GM18519 (cell line): ENCODE measurements around the gene CACNB1.
"Not testable (repeated sequence)": the region's sequence is repeated elsewhere in the genome, so short reads cannot be mapped to it uniquely, and the experiment has no call there.

Source experiments
- ATAC-seq: cut with Tn5 transposase; IDR thresholded peaks from one replicate; pipeline ENCODE4 v1.9.1; 2021; ENCODE audit warnings: mild to moderate bottlenecking, moderate library complexity; ENCODE audit not compliant: unreplicated experiment, low FRiP score

The CACNB1 gene

DNA sequence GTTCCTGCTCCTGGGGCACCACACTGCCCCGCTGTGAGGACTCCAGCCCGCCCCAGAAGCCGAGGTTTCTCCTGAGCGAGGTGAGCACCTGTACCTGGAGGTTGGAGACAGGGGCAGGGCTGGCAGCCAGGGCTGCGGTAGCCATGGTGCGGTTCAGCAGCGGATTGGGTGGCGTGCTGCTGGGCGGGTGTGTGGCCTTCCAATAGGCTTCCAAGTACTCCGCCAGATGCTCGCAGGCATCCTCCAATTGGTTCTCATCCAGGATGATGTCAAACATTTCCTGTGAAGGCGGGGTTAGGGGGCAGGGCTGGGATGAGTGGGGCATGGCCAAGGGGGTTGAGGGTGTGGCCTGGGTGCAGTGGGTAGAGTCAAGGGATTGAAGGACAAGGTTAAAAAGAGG, 20.2 kb downstream of the CACNB1 start:
- ATAC-seq: no peak

DNA sequence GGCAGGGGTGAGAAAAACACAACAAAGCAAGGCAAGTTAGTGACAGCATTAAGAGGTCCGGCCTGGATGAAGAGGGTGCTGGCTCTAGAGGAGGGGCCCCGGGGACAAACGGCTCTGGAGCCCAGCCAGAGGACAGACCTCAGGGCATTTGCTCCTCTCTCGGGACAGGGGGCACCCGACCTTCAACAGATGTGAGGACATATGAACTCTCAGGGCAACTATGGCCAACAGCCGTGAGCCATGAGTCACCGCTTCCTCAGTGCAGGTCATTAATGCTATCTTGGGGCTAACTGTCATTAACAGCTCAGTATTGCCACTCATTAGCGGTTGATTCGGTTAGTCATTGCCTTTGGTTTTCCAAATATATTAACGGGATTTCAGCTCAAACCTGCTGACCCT, 21.8 kb downstream of the CACNB1 start:
- no peak for ATAC-seq

DNA sequence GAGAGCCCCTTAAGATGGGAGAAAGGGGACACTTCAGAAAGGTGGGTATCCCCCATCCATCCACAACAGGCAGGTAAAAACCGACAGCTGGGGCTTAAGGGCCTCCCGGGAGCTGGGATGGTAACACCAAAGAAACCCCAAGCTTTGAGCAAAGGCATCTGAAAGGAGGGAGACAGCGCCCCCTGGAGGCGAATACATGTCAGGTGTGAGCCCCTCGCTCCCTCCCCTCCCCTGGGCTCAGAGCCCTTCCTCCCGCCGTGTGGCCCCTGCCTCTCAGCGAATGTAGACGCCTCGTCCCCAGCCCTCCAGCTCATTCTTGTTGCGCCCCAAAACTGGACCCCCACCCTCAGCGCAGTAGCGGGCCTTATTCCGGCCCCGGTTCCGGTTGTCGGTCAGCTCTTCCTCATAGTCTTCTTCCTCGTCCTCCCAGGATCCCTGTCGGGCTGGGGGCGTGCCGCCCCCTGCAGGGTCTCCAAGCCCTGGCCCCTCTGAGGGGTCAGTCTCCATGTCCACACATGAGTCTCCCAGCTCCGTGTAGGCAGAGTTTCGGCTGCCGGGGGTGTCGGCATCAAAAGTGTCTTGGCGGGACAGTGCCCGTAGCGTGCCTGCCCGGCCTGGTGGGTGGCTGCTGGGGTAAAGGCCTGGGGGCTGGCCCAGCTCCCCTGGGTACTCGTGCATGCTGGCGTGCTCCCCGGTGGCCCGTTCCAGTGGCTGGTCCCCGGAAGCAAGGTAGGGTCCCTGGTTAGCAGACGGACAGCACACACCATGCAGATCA, 22.4 kb downstream of the CACNB1 start:
- ATAC-seq: no peak

DNA sequence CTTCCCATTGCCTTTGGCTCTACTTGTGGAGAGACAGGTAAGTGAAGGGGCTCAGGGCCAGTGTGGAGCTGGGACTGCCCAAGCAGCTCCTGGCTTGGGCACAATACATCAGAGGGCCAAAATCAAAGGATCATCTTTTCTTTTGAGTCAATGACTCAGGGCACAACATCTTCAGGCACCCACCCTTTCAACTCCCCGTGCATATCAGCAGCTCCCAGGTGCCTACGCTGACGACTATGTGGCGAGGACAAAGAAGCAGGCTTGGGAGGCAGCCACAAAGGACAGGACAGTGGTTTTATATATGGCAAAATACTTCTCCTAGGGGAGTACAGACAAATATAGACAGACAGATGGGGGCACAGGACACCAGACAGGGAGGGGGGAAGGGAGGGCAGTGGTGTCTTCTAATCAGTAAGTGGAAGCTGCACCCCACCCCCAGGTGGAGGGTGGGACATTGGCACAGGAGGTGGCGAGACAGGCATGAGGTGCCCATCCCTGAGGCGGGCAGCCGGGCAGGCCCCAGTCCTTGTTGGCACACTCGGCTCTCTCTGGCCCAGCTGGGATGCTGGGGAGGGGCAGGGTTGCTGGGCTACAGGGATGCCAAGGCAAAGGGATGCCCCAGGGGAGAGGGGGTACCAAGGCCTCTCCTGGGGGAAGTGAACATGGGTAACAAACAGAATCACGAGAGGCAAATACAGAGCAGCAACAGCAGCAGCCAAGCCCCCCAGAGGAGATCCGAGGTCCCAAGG, 23.8 kb downstream of the CACNB1 start:
- ATAC-seq: no peak

DNA sequence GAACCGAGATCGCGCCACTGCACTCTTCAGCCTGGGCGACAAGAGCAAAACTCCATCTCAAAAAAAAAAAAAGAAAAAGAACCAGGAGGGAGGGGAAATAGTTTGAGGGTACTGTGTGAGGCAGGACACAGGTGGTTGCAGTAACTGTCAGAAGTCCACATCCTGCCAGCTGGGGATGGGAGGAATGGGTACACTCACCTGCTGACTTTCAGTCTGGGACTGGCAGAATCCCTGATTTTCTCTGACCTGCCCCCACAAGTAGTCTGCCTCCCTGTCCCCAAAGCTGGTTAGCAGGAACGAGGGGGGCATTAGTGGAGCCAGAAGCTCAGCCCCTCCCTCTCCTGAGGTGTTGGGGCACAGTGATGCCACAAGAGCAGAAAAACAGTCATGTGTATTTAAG, 24.4 kb downstream of the CACNB1 start:
- ATAC-seq: no peak

DNA sequence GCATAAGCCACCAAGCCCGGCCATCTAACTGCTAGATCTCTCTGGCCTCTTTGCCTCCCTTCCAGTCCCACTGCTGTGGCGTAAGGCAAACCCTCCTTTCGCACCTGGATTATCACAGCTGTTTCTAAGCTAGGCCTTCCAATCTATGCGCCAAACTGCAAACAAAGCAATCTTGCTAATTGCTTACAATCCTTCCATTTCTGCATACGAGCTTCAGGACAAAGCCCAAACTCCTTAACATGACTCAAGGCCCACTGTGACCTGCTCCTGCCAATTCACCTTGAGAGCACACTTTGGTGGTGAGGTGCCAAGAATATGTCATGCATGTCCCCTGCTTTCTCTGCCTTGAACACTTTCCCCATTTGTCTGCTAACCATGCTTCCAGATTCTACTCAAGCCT, 25.5 kb downstream of the CACNB1 start:
- ATAC-seq: no peak

DNA sequence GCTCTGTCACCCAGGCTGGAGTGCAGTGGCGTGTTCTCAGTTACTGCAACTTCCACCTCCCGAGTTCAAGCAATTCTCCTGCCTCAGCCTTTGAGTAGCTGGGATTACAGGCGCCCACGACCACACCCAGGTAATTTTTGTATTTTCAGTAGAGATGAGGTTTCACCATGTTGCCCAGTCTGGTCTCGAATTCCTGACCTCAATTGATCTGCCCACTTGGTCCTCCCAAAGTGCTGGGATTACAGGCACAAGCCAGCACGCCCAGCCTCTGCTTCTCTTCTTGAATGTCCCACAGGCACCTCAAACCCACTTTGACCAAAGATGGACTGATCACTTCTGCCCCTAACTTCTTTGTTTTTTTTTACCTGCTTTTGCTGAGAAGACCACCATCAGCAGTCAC, 26.9 kb downstream of the CACNB1 start:
- ATAC-seq: no peak

DNA sequence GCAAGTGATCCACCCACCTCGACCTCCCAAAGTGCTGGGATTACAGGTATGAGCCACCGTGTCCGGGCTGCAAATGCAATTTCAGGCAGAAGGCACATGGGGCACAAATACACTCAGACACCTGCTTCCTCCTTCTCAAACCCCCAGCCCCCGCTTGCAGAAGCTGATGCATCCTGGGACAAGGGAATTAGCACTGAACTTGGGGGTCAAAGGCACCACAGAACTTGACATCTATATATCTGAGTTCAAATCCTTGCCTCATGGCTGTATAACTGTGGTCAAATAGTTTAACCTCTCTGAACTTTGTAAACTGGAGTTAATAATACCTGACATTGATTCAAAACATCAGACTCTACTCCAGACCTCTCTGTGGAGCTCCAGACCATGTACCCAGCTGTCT, 27.4 kb downstream of the CACNB1 start:
- no peak for ATAC-seq

DNA sequence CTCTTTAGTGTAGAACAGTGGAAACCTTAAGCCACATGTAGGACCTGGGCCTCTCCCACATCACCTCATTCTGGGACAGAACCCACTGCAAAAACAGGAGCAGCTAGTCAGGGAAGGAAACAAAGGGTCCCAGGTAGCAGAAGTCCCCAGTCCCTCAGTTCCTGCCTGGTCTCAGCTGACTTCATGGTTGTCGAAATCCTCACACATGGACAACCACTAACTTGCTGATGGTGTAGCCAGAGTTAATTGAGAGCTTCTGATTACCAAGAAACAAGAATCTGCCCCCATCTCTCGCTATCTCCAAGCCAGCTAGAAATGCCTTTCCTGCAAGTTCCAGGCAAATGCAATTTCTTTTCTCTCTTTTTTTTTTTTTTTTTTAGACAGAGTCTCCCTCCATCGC, 28.0 kb downstream of the CACNB1 start:
- no peak for ATAC-seq

DNA sequence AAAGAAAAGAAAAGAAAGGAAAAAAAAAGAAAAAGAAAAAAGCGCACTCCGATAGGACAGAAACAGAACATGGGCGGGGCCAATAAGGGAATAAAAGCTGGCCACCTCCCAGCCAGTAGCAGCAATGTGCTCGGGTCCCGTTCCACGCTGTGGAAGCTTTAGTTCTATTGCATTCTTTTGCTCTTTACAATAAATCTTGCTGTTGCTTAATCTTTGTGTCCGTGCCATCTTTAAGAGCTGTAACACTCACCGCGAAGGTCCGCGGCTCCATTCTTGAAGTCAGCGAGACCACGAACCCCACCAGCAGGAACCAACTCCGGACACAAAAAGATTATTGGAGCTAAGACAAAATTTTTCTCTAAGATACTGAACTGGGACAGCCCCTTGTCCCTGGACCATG, 28.4 kb downstream of the CACNB1 start:
- ATAC-seq: no peak

DNA sequence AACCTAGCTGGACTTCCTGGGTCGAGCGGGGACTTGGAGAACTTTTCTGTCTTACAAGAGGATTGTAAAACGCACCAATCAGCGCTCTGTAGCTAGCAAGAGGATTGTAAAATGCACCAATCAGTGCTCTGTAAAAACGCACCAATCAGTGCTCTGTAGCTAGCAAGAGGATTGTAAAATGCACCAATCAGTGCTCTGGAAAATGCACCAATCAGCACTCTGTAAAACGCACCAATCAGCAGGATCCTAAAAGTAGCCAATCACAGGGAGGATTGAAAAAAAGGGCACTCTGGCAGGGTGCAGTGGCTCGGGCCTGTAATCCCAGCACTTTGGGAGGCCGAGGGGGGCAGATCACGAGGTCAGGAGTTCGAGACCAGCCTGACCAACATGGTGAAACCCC, 29.0 kb downstream of the CACNB1 start:
- ATAC-seq: not testable (repeated sequence)

DNA sequence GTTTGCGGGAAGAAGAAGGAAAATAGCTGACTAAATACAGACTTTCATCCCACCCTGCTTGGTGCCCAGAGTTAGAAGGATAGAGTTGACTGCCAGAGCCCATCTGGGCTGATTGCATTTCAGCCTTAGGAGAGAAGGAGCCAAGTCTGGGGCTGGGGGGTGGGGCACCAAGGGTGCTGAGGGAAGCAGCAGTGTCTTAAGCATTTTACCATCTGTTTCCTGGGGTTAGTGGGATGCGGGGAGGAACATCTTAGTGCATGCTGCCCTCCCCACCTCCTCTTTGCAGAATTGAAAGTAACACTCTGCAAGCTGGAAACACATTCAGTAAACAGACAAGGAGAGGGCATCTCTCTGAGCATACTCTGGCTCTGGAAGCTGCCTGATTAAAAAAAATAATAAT, 30.0 kb downstream of the CACNB1 start:
- no peak for ATAC-seq

DNA sequence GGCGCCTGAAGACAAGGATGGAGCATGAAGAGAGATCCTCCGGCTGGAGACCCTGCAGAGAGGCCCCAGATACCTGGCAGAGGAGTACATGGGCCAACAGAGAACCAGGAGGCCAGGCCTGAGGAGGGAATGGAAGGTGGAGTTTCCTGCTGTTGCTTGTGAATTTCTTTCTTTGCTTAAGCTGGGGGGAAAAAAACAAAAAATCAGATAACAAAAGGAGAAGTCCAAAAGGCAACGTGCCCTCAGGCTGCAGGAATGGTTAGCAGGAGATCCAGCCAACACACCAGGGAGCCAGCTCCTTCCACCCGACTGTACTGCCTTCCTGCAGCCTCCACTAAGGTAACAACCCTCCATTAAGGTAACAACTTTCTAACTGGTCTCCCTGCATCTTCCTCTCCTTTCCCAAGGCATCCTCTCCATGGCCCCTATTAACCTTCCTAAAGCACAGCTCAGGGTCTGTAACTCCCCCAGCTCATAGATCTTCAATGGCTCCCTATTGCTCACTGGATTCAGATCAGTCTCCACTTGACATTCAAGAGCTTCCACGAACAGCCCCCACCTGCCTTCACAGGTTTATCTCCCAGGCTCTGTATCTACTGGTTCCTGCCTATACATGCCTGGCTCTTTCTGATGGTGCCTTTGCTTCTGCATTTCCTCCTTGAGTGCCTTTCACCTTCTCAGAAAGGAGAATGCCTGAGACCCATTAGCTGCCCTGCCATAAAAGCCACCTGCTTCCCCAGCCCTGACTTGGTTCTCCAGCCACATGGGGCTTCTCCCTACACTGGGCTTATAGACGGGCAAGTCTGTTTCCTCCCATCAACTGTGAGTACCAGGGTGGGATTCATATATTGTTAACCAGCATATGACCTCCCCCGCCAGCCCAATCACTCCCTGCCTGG, 30.8 kb downstream of the CACNB1 start:
- no peak for ATAC-seq

DNA sequence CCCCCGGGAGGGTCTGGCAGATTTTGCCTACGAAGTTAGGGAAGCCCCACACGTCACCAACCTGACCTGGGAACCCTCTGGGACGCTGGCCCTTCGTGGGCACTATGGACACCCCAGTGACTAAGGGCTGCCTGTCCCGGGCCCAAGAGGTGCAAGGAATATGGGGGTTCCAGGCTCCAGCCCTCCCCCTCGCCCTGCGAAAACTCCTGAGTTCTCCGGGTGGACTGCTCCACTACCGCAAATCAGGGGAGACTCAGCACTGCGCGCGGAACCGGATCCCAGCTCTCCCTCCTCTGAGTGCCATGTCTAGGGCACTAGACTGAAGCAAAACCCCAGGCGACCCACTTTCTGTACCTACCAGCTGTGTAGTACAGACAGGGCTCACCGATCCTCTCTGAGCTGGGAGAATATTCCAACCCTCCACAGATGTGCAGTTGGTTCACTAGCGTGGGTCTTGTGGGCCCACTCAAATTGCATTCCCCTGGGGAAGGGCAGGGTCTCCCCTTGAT, 31.6 kb downstream of the CACNB1 start, which contains the start of gene ARL5C:
Gene ARL5C, minus strand, starts transcription at position 321 of the 509 bp plus-strand sequence. CDS start 401 bp downstream, outside the sequence.
- no peak for ATAC-seq

DNA sequence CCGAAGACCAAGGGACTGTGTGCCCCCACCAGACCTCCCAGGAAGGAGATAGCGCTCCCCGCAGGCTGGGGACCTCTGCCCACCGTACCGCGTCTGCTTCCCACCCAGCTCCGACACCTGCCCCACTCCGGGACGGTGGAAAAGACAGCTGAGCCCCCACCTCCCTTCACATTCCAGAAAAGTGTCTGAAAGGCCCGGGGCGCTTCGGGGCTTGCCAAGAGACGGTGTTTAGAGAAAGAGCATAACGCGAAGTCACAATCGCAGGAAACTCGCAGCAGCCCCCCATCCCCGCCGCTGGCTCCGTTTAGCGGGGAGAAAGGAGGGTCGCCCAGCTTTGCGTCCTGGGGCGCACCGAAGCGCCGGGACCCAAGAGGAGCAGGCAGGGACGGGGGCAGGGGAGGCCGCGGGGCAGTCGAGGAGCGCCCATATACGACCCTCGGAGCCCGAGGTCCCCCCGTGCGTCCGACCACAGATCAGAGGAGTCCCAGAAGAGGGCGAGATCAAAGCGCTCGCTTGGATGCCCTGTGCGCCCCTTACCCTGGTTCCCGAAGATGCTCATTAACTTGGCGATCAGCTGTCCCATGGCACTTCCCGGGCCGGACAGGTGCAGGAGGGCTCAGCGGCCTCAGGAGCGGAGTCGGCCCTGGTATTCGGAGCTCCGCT, 32.2 kb downstream of the CACNB1 start:
- no peak for ATAC-seq

DNA sequence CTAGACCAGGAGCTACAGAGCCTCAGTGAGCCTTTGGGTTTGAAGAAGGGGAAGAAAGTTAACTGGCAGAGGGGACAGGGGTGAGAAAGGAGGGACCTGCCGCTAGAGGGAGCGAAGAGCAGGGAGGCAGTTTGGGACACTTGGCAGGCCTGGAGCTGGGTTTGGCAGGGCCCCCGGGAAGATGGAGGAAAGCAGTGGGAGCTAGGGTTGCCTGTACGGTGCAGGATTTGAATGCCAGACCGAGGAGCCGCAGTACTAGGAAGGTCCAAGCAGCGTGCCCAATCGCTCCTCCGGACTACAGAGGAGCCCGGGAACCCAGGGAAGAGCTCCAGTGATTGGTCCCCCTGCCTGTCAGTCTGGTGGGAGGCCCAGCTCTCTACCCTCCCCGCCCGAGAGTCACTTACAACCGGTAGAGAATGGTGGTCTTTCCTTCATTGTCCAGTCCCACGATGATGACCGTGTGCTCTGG, 32.8 kb downstream of the CACNB1 start:
- ATAC-seq: no peak

DNA sequence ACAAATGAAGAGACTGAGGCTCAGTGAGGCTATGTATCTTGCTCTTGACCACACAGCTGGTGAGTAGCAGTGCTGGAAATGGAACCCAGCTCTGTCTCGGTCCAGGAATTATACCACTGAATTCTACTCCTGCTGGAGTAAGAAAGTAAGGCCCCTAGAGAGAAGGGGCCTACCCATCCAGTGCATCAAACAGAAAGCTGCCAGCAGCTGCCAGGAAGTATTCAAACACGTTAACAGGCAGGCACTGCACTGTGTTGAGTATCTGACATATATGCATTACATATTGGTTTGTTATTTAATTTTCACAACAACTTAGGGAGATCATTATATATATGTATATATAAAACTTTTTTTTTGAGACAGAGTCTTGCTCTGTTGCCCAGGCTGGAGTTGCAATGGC, 35.5 kb downstream of the CACNB1 start:
- ATAC-seq: no peak

DNA sequence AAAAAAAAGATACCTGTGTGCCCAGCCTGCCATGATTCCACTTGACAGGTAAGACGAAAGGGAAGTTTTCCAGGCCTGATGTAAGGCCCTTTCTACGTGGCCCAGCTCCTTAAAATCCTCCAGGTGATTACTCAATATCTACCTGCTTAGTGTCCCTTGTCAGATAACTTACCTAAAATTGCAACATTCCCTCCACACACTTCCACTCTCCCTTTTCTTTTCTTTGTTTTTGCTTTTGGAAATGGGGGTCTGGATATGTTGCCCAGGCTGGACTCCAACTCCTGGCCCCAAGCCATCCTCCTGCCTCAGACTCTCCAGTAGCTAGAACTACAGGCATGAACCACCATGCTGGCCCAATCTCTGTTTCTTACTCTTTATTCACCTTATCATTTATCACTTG, 38.8 kb downstream of the CACNB1 start:
- no peak for ATAC-seq

DNA sequence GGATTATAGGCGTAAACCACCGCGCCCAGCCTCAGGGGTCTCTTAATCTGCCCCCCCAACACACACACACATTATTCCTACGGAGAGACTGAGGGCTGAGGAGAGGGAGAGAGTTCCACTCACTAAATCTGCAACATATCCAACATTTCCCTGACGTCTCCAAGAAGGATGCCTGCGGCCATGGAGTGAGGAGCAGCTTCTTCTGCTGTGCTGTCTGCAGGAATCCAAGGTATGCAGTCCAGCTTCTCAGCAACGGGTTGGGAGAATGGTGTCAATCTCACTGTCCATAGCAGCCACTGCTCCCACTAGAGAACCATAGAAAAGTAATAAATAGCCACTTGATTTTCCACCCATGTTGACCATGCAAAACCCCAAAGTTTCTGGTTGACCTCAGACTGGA, 41.0 kb downstream of the CACNB1 start:
- no peak for ATAC-seq

DNA sequence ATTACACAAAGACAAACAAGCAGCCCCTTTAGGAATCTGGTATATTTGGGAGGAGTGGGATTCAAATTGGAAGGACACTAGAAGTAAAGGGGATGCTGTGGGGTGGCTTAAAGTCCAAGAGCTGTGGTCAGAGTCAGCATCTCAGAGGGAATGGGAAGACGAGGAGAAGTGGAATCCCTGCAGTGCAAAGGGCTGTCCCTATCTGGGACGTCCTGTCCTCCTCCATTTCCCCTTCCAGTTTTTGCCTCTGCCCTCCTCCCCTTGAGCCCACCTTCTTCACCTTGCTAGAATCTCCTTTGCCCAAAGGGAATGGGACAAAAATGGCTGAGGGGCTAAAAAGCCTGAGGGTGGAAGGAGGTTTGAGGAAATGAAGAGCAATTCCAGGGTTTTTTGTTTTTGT, 41.8 kb downstream of the CACNB1 start:
- no peak for ATAC-seq
